ENCODE data around the gene ALPL. TPM values are rescaled to one million over a fixed set of nuclear protein-coding genes. Genes with fewer than 3 reads are reported as not detected.
"Not testable (repeated sequence)": the region's sequence is repeated elsewhere in the genome, so short reads cannot be mapped to it uniquely, and the experiment has no call there.

ALPL gene
- total RNA-seq, 1 donor from 2014 or later = not detected

GRCh38 chr1:21507511-21508270 is 1.5 kb upstream of the ALPL start:
- intact Hi-C loops (cut with micrococcal nuclease) = loop anchor here (2.0 kb wide), 1 partner anchor 151 kb away; no protein-coding TSS in a partner anchor

DNA sequence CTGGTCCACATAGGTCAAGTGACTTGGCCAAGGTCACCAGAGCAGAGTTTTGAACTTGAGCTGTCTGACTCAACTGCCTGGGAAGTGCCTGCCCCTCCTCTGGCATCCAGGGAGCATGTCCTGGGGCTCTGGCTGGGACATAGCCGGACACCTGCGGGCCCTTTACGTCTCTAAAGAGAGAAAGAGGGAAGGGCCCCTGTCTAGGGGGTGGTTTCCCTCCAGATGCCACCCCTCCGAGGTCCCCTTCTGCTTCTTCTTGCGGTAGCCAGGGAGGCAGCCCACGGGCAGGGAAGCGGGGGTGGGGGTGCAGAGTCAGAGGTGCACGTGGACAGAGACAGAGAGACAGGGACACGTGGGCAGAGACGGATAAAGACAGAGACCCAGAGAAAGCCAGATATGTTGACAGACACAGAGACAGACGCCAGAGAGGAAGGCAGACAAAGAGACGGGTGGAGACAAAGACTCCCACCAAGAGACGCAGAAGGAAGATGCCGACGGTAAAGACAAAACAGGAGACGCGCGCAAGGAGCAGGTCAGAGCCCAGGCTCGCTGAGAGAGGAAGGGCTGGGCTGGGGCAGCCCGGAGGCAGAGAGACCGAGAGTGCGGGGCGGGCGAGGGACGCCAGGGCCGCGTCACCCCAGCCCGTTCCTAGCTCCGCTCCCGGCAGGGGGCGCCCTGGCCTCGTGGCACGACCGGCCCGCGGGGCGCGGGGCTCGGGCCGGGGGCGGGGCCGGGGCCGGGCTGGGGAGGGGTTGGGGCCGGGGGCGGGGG is 458 bp upstream of the ALPL start:
- intact Hi-C loops (cut with micrococcal nuclease) = loop anchor here (1.0 to 2.0 kb wide), 2 partner anchors 150 to 456 kb away; no protein-coding TSS in a partner anchor

DNA sequence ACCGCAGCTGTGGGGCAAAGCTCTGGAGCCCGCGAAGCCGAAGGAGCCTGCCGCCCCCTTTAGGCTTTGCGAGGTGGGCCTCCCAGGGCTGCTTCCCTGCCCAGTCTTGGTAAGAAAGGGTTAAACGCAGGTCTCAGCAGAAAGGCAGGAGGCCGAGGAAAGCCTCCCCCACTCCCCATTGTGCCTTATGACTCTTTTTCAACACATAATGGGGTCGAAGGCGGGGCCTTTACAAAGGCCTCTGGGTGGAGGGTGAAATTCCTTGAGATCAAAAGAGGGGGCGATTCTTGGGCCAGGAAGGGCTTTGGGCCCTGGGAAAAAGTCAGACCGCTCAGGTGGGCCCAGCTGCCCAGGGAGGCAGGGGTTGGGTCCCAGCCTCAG is 880 bp downstream of the ALPL start:
- intact Hi-C loops (cut with micrococcal nuclease) = no loop called here

DNA sequence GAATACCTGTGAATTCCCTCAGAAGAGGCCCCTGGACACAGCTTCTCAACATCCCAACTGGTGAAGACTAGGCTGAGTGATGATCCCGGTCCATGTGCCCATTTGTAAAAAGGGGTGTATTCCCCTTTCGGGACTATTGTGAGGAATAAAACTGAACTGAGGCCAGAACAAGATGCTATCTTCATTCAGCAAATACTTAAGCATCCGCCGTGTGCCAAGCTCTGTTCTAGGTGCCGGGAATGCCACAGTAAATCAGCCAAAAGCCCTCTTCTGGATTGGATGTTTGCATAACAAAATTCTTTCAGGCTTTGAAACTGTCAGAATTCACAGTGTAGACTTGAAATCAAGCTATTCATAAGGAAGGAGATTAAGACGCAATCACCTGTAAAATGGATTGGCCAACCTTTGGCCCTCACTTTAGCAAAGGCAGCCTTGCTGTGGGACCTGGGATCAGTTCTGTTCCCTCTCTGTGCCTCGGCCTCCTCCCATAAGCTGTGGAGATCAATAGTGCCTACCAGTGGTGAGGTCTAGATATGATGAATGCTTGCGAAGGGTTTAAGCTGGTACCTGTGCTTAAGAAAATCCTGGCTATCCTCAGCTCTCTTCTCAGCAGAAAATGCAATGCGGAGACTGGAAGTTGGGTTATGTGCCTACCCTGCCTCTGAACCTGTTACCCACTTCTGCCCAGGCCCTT is 1.8 kb downstream of the ALPL start:
- intact Hi-C loops (cut with micrococcal nuclease) = no loop called here

GRCh38 chr1:21511579-21512522 is 2.6 kb downstream of the ALPL start:
- intact Hi-C loops (cut with micrococcal nuclease) = no loop called here

DNA sequence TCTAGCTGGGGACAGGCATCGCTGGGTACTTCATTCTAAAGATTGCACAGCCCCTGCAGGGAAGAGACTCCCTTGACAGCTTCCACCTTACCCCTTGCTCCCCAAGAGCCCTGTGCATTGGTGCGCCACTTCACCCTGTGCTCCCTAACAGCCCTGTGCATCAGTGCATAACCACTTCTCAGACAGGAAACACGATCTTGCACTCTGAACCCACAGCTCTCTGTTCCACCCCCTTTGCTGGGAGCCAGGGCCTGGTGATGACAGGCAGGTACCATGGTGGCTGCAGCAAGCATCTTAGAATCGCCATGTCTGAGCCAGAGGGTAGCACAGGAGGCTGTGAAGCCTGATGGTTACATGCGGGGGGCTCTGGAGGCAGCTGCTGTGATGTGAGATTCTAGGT is 5.0 kb downstream of the ALPL start:
- intact Hi-C loops (cut with micrococcal nuclease) = no loop called here

DNA sequence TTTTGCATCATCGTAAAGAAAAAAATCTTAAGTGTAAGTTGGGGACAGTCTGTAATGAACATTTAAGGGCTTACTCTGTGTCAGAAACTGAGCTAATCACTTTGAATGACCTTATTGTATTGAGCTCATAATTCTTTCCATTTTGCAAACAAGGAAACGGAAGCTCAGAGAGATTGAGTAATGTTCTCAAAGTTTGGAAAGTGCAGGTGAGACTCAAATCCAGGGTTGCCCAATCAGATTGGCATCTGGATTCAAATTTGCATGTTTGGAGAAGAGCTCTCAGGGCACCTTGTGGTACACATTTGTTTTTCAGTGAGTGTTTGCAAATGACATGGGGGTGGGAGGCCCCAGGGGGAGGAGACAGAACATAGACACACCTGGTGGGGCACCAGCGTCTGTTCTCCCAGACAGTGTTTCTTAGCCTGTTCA is 8.0 kb downstream of the ALPL start:
- intact Hi-C loops (cut with micrococcal nuclease) = no loop called here

DNA sequence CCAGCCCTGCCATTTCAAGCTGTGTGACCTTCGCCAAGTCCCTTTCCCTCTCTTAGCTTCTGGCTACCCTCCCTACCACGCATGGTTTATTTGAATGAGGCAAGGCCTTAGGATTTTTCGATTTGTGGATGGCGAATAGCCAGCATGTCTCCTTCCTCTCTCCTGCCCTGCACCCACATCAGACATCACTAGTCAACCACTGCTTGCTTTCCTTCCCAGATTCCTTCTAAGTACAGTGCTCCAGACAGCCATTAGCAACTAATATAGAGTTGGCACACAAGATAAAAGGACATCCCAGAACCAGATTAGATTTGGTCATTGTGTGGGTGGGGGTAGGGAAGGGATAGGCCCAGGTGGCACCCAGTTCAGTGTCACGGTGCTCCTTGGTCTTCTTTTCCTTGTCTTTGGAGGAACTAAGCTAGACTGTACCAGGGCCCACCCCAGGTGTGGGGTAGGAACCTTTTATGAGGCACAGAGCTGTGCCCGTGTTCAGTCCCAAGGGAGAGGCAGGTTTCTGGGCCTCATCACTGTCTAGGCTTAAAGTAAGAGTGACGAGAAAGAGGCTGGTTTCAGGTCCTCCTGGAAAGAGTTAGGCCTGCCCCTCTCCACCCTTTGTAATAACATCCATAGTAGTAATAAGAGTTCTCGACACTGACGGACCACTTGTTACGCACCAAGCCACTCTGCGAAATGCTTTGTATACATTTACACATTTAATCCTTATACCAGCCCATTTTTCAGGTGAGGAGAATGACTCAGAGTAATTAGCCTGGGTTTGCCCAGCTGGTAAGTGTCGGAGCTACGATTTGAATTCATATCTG is 8.6 kb downstream of the ALPL start:
- intact Hi-C loops (cut with micrococcal nuclease) = no loop called here

DNA sequence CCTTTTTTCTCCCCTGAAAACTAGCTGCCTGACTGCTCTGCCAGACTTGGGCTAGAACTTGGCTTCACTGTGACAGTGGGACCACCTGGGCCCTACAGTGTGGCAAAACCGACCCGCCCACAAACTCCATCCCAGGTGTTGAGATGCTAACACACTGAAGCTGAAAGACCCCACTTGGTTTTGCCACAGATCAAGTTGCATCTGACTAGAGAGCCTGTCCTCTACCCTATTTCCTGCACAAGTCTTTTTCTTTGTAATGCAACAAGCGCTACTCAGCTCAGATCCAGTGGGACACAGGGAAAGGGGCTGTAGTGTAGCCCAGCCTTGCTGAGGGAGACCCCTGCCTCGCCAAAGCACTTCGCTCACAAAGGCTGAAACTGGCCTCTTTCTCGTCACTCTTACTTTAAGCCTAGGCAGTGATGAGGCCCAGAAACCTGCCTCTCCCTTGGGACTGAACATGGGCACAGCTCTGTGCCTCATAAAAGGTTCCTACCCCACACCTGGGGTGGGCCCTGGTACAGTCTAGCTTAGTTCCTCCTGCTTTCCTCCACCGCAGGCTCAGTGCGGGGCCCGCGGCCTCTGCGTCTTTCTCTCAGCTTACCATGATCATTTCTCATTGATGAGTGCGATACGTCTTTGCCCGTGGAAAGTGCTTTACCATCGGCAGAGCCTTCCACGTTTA is 9.7 kb downstream of the ALPL start:
- intact Hi-C loops (cut with micrococcal nuclease) = no loop called here

GRCh38 chr1:21519486-21520070 is 10.4 kb downstream of the ALPL start:
- intact Hi-C loops (cut with micrococcal nuclease) = not testable (repeated sequence)

GRCh38 chr1:21520899-21521716 is 11.9 kb downstream of the ALPL start:
- intact Hi-C loops (cut with micrococcal nuclease) = no loop called here

DNA sequence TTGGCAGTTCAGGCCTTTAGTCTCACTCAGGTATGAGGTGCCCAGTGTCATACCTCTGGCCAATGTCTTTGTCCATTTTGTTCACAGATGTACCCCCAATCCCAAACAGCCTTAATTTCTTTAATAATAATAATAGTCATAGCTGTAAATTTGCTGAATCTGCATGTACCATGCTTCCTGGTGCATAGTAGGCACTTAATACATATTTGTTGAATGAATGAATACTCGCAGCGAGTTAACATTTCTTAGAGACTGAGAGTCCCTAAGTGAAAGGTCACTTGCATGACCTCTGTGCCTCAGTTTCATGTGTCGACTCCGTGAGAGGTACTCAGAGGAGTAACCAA is 12.5 kb downstream of the ALPL start:
- intact Hi-C loops (cut with micrococcal nuclease) = no loop called here

DNA sequence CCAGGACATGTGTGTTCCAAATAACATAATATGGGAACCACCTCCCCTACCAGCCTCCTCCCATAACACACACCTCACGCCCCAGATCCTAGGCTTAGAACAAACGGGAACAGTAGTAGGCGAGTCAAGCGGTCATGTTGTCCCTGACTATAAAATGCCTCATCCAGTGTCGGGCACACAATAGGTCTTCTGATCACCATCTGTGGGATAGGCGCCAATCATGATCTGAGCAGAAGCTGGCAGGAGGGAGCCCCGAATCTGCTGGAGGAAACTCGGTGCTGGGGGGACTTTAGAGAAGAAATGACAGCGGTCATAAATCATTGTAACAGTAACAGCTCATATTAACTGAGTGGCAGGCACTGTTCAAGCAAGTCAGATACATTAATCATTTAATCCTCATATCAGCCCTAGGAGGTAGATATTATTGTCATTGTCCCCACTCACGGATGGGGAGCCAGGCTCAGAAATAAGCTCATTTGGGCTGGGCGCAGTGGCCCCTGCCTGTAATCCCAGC is 13.4 kb downstream of the ALPL start:
- intact Hi-C loops (cut with micrococcal nuclease) = no loop called here

- intact Hi-C loops (cut with micrococcal nuclease) = no loop called here
Observed at GRCh38 chr1:21523297-21523813, 14.1 kb downstream of the ALPL start.

DNA sequence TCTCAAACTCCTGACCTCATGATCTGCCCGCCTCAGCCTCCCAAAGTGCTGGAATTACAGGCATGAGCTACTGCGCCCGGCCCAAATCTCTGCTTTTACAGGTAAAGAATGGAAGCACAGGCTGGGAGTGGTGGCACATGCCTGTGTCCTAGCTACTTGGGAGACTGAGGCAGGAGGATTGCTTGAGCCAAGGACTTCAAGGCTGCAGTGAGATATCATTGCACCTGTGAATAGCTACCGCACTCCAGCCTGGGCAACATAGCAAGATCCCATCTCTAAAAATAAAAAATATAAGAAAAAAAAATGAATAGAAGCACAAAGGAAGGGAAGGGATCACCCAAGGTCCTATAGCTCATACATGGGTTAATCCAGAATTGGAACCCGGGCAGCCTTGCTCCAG is 15.0 kb downstream of the ALPL start:
- intact Hi-C loops (cut with micrococcal nuclease) = no loop called here

DNA sequence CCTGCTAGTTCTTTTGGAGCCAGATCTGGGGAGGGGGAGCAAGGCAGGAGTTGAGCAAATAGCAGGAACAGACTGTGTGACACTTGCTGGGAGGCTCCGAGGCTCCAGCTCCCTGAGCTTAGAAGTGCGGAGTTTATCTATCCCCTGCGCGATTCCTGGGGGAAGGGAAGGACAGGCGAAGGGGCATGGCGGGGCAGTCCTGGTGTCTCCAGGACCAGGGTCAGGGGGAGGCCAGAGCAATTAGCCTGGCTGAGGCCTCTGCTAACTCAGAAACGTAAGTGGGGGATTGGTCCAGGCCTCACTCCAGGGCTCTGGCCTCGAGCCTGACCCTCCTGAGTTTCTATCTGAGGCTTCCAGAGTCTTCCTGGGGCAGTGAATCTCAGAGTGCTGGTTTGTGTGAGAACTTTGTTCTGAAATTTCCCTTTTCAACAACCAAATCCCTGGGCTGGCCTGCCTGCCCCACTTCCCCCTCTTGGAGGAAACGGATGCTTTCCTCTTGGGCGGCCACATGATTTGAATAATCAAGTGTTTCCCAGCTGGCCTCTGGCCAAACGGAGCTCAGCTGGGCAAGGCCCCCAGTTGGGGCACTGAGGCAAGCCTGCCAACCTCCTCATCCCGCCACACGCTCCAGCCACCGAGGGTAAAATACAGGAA is 15.6 kb downstream of the ALPL start:
- intact Hi-C loops (cut with micrococcal nuclease) = no loop called here

- intact Hi-C loops (cut with micrococcal nuclease) = no loop called here
Observed at GRCh38 chr1:21525340-21525717, 16.1 kb downstream of the ALPL start.

All from T-helper 1 cell treated with Interleukin-12 subunit alpha and Interleukin-12 subunit beta and Interleukin-4 antibody, amounts not matched to agents 30 ng/mL and 1 ng/mL, for 36 hours (primary cell).